ENCODE measurements around the gene IL1RN. TPM values are rescaled to one million over a fixed set of nuclear protein-coding genes. Genes with fewer than 3 reads are reported as not detected.

IL1RN gene
- not detected for polyA plus RNA-seq (2013, experiment 1 of 2)
- polyA plus RNA-seq (2013, experiment 2 of 2): not detected

- 91 to 98% methylated on average over 8 to 15 of the region's 16 CpGs for WGBS, 2 experiments (ENCODE audit: insufficient coverage in 2 of 2)
- no peaks in the 10 kb centered on the region for H3K9me3 ChIP-seq (ENCODE audit: control insufficient read depth, low read length)
- H3K4me3 ChIP-seq (ENCODE audit: extremely low read depth, insufficient read depth, low read length, poor library complexity, severe bottlenecking): no peak within 1 kb of the TSS
- no peak within 1 kb of the TSS for H3K27ac ChIP-seq (ENCODE audit: low read depth, low read length, severe bottlenecking)
- peaks cover 14% of the 10 kb centered on the region for H3K4me1 ChIP-seq (ENCODE audit: control insufficient read depth, insufficient read depth, low read length, poor library complexity, severe bottlenecking)
- no peaks in the 10 kb centered on the region for H3K36me3 ChIP-seq (ENCODE audit: control insufficient read depth, insufficient read depth, low read length)
These were observed at the start of gene IL1RN for GRCh38 chr2:113126845-113127645. Gene IL1RN, plus strand, starts transcription at chr2:113127598. Its CDS starts 27 bp downstream, at chr2:113127625.

- no peaks in the 10 kb centered on the region for H3K36me3 ChIP-seq (ENCODE audit: control insufficient read depth, insufficient read depth, low read length)
- WGBS, 2 experiments (ENCODE audit: insufficient coverage in 2 of 2): 47 to 67% methylated on average over 1 of the region's 1 CpG
- H3K4me3 ChIP-seq (ENCODE audit: extremely low read depth, insufficient read depth, low read length, poor library complexity, severe bottlenecking): no peak overlapping the region
- H3K9me3 ChIP-seq (ENCODE audit: control insufficient read depth, low read length): no peaks in the 10 kb centered on the region
- H3K4me1 ChIP-seq (ENCODE audit: control insufficient read depth, insufficient read depth, low read length, poor library complexity, severe bottlenecking): no peaks in the 10 kb centered on the region
- no peak overlapping the region for H3K27ac ChIP-seq (ENCODE audit: low read depth, low read length, severe bottlenecking)
These were observed 49.5 kb upstream of the IL1RN start for GRCh38 chr2:113077921-113078320.

GRCh38 chr2:113078350-113078839, 49.0 kb upstream of the IL1RN start:
- H3K4me1 ChIP-seq (ENCODE audit: control insufficient read depth, insufficient read depth, low read length, poor library complexity, severe bottlenecking): no peaks in the 10 kb centered on the region

GRCh38 chr2:113079131-113079530, 48.3 kb upstream of the IL1RN start:
- WGBS, 2 experiments (ENCODE audit: insufficient coverage in 2 of 2): 92% methylated on average over 2 of the region's 4 CpGs; no CpG with 5 or more reads in 1 of the 2 experiments
- H3K4me1 ChIP-seq (ENCODE audit: control insufficient read depth, insufficient read depth, low read length, poor library complexity, severe bottlenecking): no peaks in the 10 kb centered on the region
- H3K36me3 ChIP-seq (ENCODE audit: control insufficient read depth, insufficient read depth, low read length): no peaks in the 10 kb centered on the region
- H3K9me3 ChIP-seq (ENCODE audit: control insufficient read depth, low read length): no peaks in the 10 kb centered on the region
- H3K27ac ChIP-seq (ENCODE audit: low read depth, low read length, severe bottlenecking): no peak overlapping the region
- no peak overlapping the region for H3K4me3 ChIP-seq (ENCODE audit: extremely low read depth, insufficient read depth, low read length, poor library complexity, severe bottlenecking)

More at GRCh38 chr2:113078350-113078839, 49.0 kb upstream of the IL1RN start:
- Histone ChIP-seq H3K36me3 (ENCODE audit: control insufficient read depth, insufficient read depth, low read length) (no peaks in the 10 kb centered on the region), H3K27ac (ENCODE audit: low read depth, low read length, severe bottlenecking) (no peak overlapping the region), H3K4me3 (ENCODE audit: extremely low read depth, insufficient read depth, low read length, poor library complexity, severe bottlenecking) (no peak overlapping the region), H3K9me3 (ENCODE audit: control insufficient read depth, low read length) (no peaks in the 10 kb centered on the region)
- WGBS, 2 experiments (ENCODE audit: insufficient coverage in 2 of 2): 74 to 79% methylated on average over 3 to 6 of the region's 6 CpGs

- 32 to 60% methylated on average over 3 to 7 of the region's 9 CpGs for WGBS, 2 experiments (ENCODE audit: insufficient coverage in 2 of 2)
- Histone ChIP-seq H3K4me1 (ENCODE audit: control insufficient read depth, insufficient read depth, low read length, poor library complexity, severe bottlenecking) (no peaks in the 10 kb centered on the region), H3K9me3 (ENCODE audit: control insufficient read depth, low read length) (no peaks in the 10 kb centered on the region), H3K27ac (ENCODE audit: low read depth, low read length, severe bottlenecking) (no peak overlapping the region), H3K4me3 (ENCODE audit: extremely low read depth, insufficient read depth, low read length, poor library complexity, severe bottlenecking) (no peak overlapping the region), H3K36me3 (ENCODE audit: control insufficient read depth, insufficient read depth, low read length) (no peaks in the 10 kb centered on the region)
These were observed 47.3 kb upstream of the IL1RN start for GRCh38 chr2:113080134-113080533.

- WGBS, 2 experiments (ENCODE audit: insufficient coverage in 2 of 2): 83 to 100% methylated on average over 1 to 2 of the region's 2 CpGs
- H3K9me3 ChIP-seq (ENCODE audit: control insufficient read depth, low read length): no peaks in the 10 kb centered on the region
- no peaks in the 10 kb centered on the region for H3K4me1 ChIP-seq (ENCODE audit: control insufficient read depth, insufficient read depth, low read length, poor library complexity, severe bottlenecking)
- H3K36me3 ChIP-seq (ENCODE audit: control insufficient read depth, insufficient read depth, low read length): no peaks in the 10 kb centered on the region
- H3K27ac ChIP-seq (ENCODE audit: low read depth, low read length, severe bottlenecking): no peak overlapping the region
- H3K4me3 ChIP-seq (ENCODE audit: extremely low read depth, insufficient read depth, low read length, poor library complexity, severe bottlenecking): no peak overlapping the region
These were observed 45.7 kb upstream of the IL1RN start for GRCh38 chr2:113081488-113082210.

- no peak overlapping the region for H3K4me3 ChIP-seq (ENCODE audit: extremely low read depth, insufficient read depth, low read length, poor library complexity, severe bottlenecking)
- H3K36me3 ChIP-seq (ENCODE audit: control insufficient read depth, insufficient read depth, low read length): no peaks in the 10 kb centered on the region
- H3K27ac ChIP-seq (ENCODE audit: low read depth, low read length, severe bottlenecking): no peak overlapping the region
- H3K4me1 ChIP-seq (ENCODE audit: control insufficient read depth, insufficient read depth, low read length, poor library complexity, severe bottlenecking): no peaks in the 10 kb centered on the region
- WGBS, 2 experiments (ENCODE audit: insufficient coverage in 2 of 2): 80 to 94% methylated on average over 6 of the region's 8 CpGs
- H3K9me3 ChIP-seq (ENCODE audit: control insufficient read depth, low read length): no peaks in the 10 kb centered on the region
These were observed 44.1 kb upstream of the IL1RN start for GRCh38 chr2:113083296-113083695.

GRCh38 chr2:113084249-113085000, 43.0 kb upstream of the IL1RN start:
- Histone ChIP-seq H3K36me3 (ENCODE audit: control insufficient read depth, insufficient read depth, low read length) (no peaks in the 10 kb centered on the region), H3K27ac (ENCODE audit: low read depth, low read length, severe bottlenecking) (no peak overlapping the region), H3K4me3 (ENCODE audit: extremely low read depth, insufficient read depth, low read length, poor library complexity, severe bottlenecking) (no peak overlapping the region), H3K9me3 (ENCODE audit: control insufficient read depth, low read length) (no peaks in the 10 kb centered on the region), H3K4me1 (ENCODE audit: control insufficient read depth, insufficient read depth, low read length, poor library complexity, severe bottlenecking) (no peaks in the 10 kb centered on the region)
- 73 to 75% methylated on average over 5 of the region's 5 CpGs for WGBS, 2 experiments (ENCODE audit: insufficient coverage in 2 of 2)

- Histone ChIP-seq H3K4me3 (ENCODE audit: extremely low read depth, insufficient read depth, low read length, poor library complexity, severe bottlenecking) (no peak overlapping the region), H3K36me3 (ENCODE audit: control insufficient read depth, insufficient read depth, low read length) (no peaks in the 10 kb centered on the region), H3K9me3 (ENCODE audit: control insufficient read depth, low read length) (no peaks in the 10 kb centered on the region), H3K4me1 (ENCODE audit: control insufficient read depth, insufficient read depth, low read length, poor library complexity, severe bottlenecking) (no peaks in the 10 kb centered on the region), H3K27ac (ENCODE audit: low read depth, low read length, severe bottlenecking) (no peak overlapping the region)
- WGBS, 2 experiments (ENCODE audit: insufficient coverage in 2 of 2): 83% methylated on average over 1 of the region's 2 CpGs; no CpG with 5 or more reads in 1 of the 2 experiments
These were observed 41.9 kb upstream of the IL1RN start for GRCh38 chr2:113085542-113085941.

GRCh38 chr2:113088213-113088992, 39.0 kb upstream of the IL1RN start:
- no peaks in the 10 kb centered on the region for H3K4me1 ChIP-seq (ENCODE audit: control insufficient read depth, insufficient read depth, low read length, poor library complexity, severe bottlenecking)
- H3K4me3 ChIP-seq (ENCODE audit: extremely low read depth, insufficient read depth, low read length, poor library complexity, severe bottlenecking): no peak overlapping the region
- no peak overlapping the region for H3K27ac ChIP-seq (ENCODE audit: low read depth, low read length, severe bottlenecking)
- H3K36me3 ChIP-seq (ENCODE audit: control insufficient read depth, insufficient read depth, low read length): no peaks in the 10 kb centered on the region
- H3K9me3 ChIP-seq (ENCODE audit: control insufficient read depth, low read length): no peaks in the 10 kb centered on the region
